Measurements from ENCODE around the gene ORC4. TPM values are rescaled to one million over a fixed set of nuclear protein-coding genes. Genes with fewer than 3 reads are reported as not detected.

The ORC4 gene
- total RNA-seq, 1 experiment from 2014 or later = 72.9 TPM

GRCh38 chr2:148007219-148007900 is 13.2 kb downstream of the ORC4 start:
- H3K27me3 Mint-ChIP-seq (ENCODE audit: low read depth) = no peaks in the 10 kb centered on the region
- H3K27ac Mint-ChIP-seq = peak overlapping the region in 1 of 3 experiments; percentile 11; a peak in 1 of 7 replicates
- H4K91ac ChIP-seq (ENCODE audit: insufficient read length, low read depth, low read length) = no peak overlapping the region
- no peak for DNase-seq
- no peak overlapping the region for H3K14ac ChIP-seq (ENCODE audit: insufficient read depth, low read length)
- no peak overlapping the region for H2BK5ac ChIP-seq (ENCODE audit: insufficient read length, low read length)
- H3K4me1 Mint-ChIP-seq = peaks cover 10 to 20% of the 10 kb centered on the region in 2 experiments; a peak in 3 of 4 replicates
- no peaks in the 10 kb centered on the region for H3K79me1 ChIP-seq (ENCODE audit: insufficient read depth, low read depth, low read length, poor library complexity, severe bottlenecking)
- H3K9ac ChIP-seq (ENCODE audit: extremely low read depth, insufficient read length, low read length) = no peak overlapping the region
- H2AFZ ChIP-seq (ENCODE audit: low read length) = no peak overlapping the region
- H4K20me1 ChIP-seq (ENCODE audit: control insufficient read depth, insufficient read depth, insufficient read length) = no peaks in the 10 kb centered on the region
- no peaks in the 10 kb centered on the region for H3K23me2 ChIP-seq (ENCODE audit: insufficient read length, low read depth, low read length, poor library complexity, severe bottlenecking)
- no peaks in the 10 kb centered on the region for H3K27me3 ChIP-seq (ENCODE audit: insufficient read depth, low read length)
- no peaks in the 10 kb centered on the region; the same call in 1 of the 2 replicates for H3K4me1 ChIP-seq (ENCODE audit: insufficient read depth, low read length)
- no peak for TF ChIP-seq CTCF (conservative IDR thresholded peaks at IDR 0.05)
- H4K5ac ChIP-seq (ENCODE audit: insufficient read length, low read depth, low read length) = no peak overlapping the region
- no peak overlapping the region for H3K56ac ChIP-seq (ENCODE audit: insufficient read length, low read depth, low read length)
- no peak overlapping the region for H3K4ac ChIP-seq (ENCODE audit: low read depth, low read length)
- H3K27ac ChIP-seq (ENCODE audit: insufficient read length, low read depth, low read length) = no peak overlapping the region
- no peak overlapping the region for H2BK20ac ChIP-seq (ENCODE audit: low read depth, low read length, poor library complexity, severe bottlenecking)
- H2BK120ac ChIP-seq (ENCODE audit: low read depth, low read length, poor library complexity, severe bottlenecking) = no peak overlapping the region
- H3K9me3 ChIP-seq (ENCODE audit: control insufficient read depth, low read depth, low read length) = no peaks in the 10 kb centered on the region
- H2AK5ac ChIP-seq (ENCODE audit: insufficient read length, low read length) = no peak overlapping the region
- H2BK15ac ChIP-seq (ENCODE audit: low read depth, low read length) = no peak overlapping the region
- H3K79me2 ChIP-seq (ENCODE audit: insufficient read depth, low read length) = peaks cover 34% of the 10 kb centered on the region
- peaks cover 25 to 44% of the 10 kb centered on the region in 2 experiments for H3K9me3 Mint-ChIP-seq
- no peak overlapping the region for H2BK12ac ChIP-seq (ENCODE audit: insufficient read length, low read depth, low read length)
- H4K8ac ChIP-seq (replicated peaks; ENCODE audit: insufficient read length, low read depth, low read length) = no peak overlapping the region
- no peak overlapping the region for H3K18ac ChIP-seq (ENCODE audit: insufficient read length, low read depth, low read length)
- no peak overlapping the region for H3K23ac ChIP-seq (ENCODE audit: insufficient read length, low read depth, low read length)
- H3K4me3 Mint-ChIP-seq = no peak overlapping the region
- peaks cover 28 to 50% (median 38%) of the 10 kb centered on the region in 3 experiments for H3K36me3 Mint-ChIP-seq (ENCODE audit: insufficient read depth in 1 of 3, low read depth in 3 of 3)
- H3T11ph ChIP-seq (ENCODE audit: low read length) = no peak overlapping the region
- WGBS (ENCODE audit: extremely low coverage, insufficient read length, low lambda C conversion rate) = no CpG with 5 or more reads among the region's 5 CpGs
- H3K4me2 ChIP-seq (ENCODE audit: insufficient read depth, insufficient read length, low read length) = no peak overlapping the region
